Measurements from ENCODE around the gene PSME2.

GRCh38 chr14:24165785-24166184, 19.4 kb upstream of the PSME2 start:
- TF ChIP-seq, protein P1, sequence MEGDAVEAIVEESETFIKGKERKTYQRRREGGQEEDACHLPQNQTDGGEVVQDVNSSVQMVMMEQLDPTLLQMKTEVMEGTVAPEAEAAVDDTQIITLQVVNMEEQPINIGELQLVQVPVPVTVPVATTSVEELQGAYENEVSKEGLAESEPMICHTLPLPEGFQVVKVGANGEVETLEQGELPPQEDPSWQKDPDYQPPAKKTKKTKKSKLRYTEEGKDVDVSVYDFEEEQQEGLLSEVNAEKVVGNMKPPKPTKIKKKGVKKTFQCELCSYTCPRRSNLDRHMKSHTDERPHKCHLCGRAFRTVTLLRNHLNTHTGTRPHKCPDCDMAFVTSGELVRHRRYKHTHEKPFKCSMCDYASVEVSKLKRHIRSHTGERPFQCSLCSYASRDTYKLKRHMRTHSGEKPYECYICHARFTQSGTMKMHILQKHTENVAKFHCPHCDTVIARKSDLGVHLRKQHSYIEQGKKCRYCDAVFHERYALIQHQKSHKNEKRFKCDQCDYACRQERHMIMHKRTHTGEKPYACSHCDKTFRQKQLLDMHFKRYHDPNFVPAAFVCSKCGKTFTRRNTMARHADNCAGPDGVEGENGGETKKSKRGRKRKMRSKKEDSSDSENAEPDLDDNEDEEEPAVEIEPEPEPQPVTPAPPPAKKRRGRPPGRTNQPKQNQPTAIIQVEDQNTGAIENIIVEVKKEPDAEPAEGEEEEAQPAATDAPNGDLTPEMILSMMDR (IDR thresholded peaks at IDR 0.05 in 4 of 5, conservative IDR thresholded peaks at IDR 0.05 in 1 of 5), result no peak
- no peak for TF ChIP-seq POLR2A (IDR thresholded peaks at IDR 0.05)

All from gastrocnemius medialis (tissue), 4 donors.